HG03469 (cell line): ENCODE data around the gene SLC16A12.
"Not testable (repeated sequence)": the region's sequence is repeated elsewhere in the genome, so short reads cannot be mapped to it uniquely, and the experiment has no call there.

Experiments used
- ATAC-seq: cut with Tn5 transposase; IDR thresholded peaks from one replicate; pipeline ENCODE4 v1.9.1; 2021; ENCODE audit warnings: mild to moderate bottlenecking, moderate library complexity, moderate number of reproducible peaks; ENCODE audit not compliant: unreplicated experiment

Gene SLC16A12

GRCh38 chr10:89548673-89549072, 13.3 kb upstream of the SLC16A12 start:
- no peak for ATAC-seq

GRCh38 chr10:89547853-89548513, 12.6 kb upstream of the SLC16A12 start:
- no peak for ATAC-seq

GRCh38 chr10:89546651-89547050, 11.3 kb upstream of the SLC16A12 start:
- not testable (repeated sequence) for ATAC-seq

- ATAC-seq, result no peak
Observed at GRCh38 chr10:89543841-89544240, 8.4 kb upstream of the SLC16A12 start.

GRCh38 chr10:89540420-89540949, 5.1 kb upstream of the SLC16A12 start:
- no peak for ATAC-seq

- ATAC-seq, result no peak
Observed at GRCh38 chr10:89537364-89537763, 2.0 kb upstream of the SLC16A12 start.

- ATAC-seq, result no peak
Observed at GRCh38 chr10:89536013-89536354, 590 bp upstream of the SLC16A12 start.

- no peak for ATAC-seq
Observed at GRCh38 chr10:89534826-89535166, 598 bp downstream of the SLC16A12 start.

GRCh38 chr10:89532476-89532875, 2.9 kb downstream of the SLC16A12 start:
- ATAC-seq, result no peak

GRCh38 chr10:89531359-89531758, 4.0 kb downstream of the SLC16A12 start:
- ATAC-seq, result no peak

- ATAC-seq, result not testable (repeated sequence)
Observed at GRCh38 chr10:89529711-89530110, 5.7 kb downstream of the SLC16A12 start.

- ATAC-seq, result no peak
Observed at GRCh38 chr10:89526358-89526757, 9.0 kb downstream of the SLC16A12 start.

- ATAC-seq, result no peak
Observed at GRCh38 chr10:89525556-89525955, 9.8 kb downstream of the SLC16A12 start.

- ATAC-seq, result no peak
Observed at GRCh38 chr10:89524279-89524678, 11.1 kb downstream of the SLC16A12 start.

- no peak for ATAC-seq
Observed at GRCh38 chr10:89523274-89523673, 12.1 kb downstream of the SLC16A12 start.

- ATAC-seq, result no peak
Observed at GRCh38 chr10:89522463-89522862, 12.9 kb downstream of the SLC16A12 start.

GRCh38 chr10:89521368-89521767, 14.0 kb downstream of the SLC16A12 start:
- ATAC-seq, result no peak

- ATAC-seq, result no peak
Observed at GRCh38 chr10:89520706-89521105, 14.7 kb downstream of the SLC16A12 start.

- no peak for ATAC-seq
Observed at GRCh38 chr10:89518876-89519842, 16.2 kb downstream of the SLC16A12 start.

GRCh38 chr10:89518108-89518507, 17.3 kb downstream of the SLC16A12 start:
- ATAC-seq, result no peak

GRCh38 chr10:89516149-89516832, 19.1 kb downstream of the SLC16A12 start:
- no peak for ATAC-seq
